Spleen (tissue), 11 donors: ENCODE data around the gene MICAL3. TPM values are rescaled to one million over a fixed set of nuclear protein-coding genes. Genes with fewer than 3 reads are reported as not detected.
A peak's percentile ranks its signal among the peaks of the same experiment; 100 is the strongest.

Source experiments
- DNase-seq: peaks from one replicate; pipeline ENCODE4 v3.0.0-alpha.2; 2020
- H3K27ac ChIP-seq, 8 donors: fragments of 200-600 bp; sonication (generic) in 7 of 8; 1 replicate in 4 of 8; 2 replicates in 4 of 8; pipeline versions ENCODE4 v1.5.0 to v1.8.0; 2016 to 2021; ENCODE audit warnings: inconsistent platforms in 4 of 8, mild to moderate bottlenecking in 4 of 8, moderate library complexity in 1 of 8
- H3K27me3 ChIP-seq, 7 donors: fragments of 200-600 bp; sonication (generic) in 6 of 7; replicated peaks in 1 of 7; 1 replicate in 4 of 7; 2 replicates in 3 of 7; pipeline versions ENCODE4 v1.5.0 to v1.8.0; 2016 to 2021; ENCODE audit warnings: inconsistent platforms in 3 of 7, mild to moderate bottlenecking in 1 of 7
- H3K36me3 ChIP-seq, 6 donors: fragments of 200-600 bp; sonication (generic) in 5 of 6; 1 replicate in 4 of 6; 2 replicates in 2 of 6; pipeline versions ENCODE4 v1.5.0 to v1.8.0; 2016 to 2021; ENCODE audit warnings: inconsistent platforms in 2 of 6
- H3K4me1 ChIP-seq, 6 donors: fragments of 200-600 bp; sonication (generic) in 5 of 6; 1 replicate in 3 of 6; 2 replicates in 3 of 6; pipeline versions ENCODE4 v1.5.0 to v1.8.0; 2016 to 2021; ENCODE audit warnings: inconsistent platforms in 3 of 6
- H3K4me3 ChIP-seq, 8 donors: fragments of 200-600 bp; sonication (generic) in 7 of 8; 1 replicate in 4 of 8; 2 replicates in 4 of 8; pipeline versions ENCODE4 v1.5.0 to v1.8.0; 2016 to 2021; ENCODE audit warnings: inconsistent platforms in 4 of 8, mild to moderate bottlenecking in 4 of 8, moderate library complexity in 2 of 8
- H3K9me3 ChIP-seq, 8 donors: fragments of 200-600 bp; sonication (generic) in 7 of 8; 1 replicate in 4 of 8; 2 replicates in 4 of 8; pipeline versions ENCODE4 v1.5.0 to v1.8.0; 2016 to 2021; ENCODE audit warnings: inconsistent platforms in 4 of 8
- POLR2A ChIP-seq, 3 donors: fragments of 450-650 bp; IDR thresholded peaks; one replicate each; pipeline ENCODE4 v1.5.1; 2017; ENCODE audit warnings: antibody characterized with exemption in 3 of 3, mild to moderate bottlenecking in 1 of 3
- POLR2AphosphoS5 ChIP-seq, 3 donors: sonication (generic); formaldehyde crosslinking; IDR thresholded peaks; one replicate each; pipeline ENCODE4 v1.5.1; 2017; ENCODE audit warnings: antibody characterized with exemption in 3 of 3
- whole genome bisulfite sequencing, 5 donors: extraction: QIAGEN DNeasy Blood & Tissue Kit in 3 of 5; methylation state at CpG; one replicate each; pipeline versions ENCODE4 v1.1.5 to v1.1.7; 2013 to 2018; 5-methylcytosine and 5-hydroxymethylcytosine counted together
- intact Hi-C: fragments of 100-400 bp; cut with DNase I; formaldehyde crosslinking; loops from one replicate; pipeline ENCODE4 v1.15.0; 2023; ENCODE audit warnings: low total_unique reads
- polyA plus RNA-seq, 3 donors: library from polyadenylated mRNA; stranded (reverse); fragments of 200-250 nt; gene quantifications; one replicate each; pipeline ENCODE4 v1.2.1, GENCODE V29; 2013
- total RNA-seq, 7 donors: library from RNA; depleted of rRNA in 3 of 7; stranded (reverse); fragments of >200 nt in 3 of 7; fragmentation: NEBNext Ultra II Directional in 4 of 7; extraction: Animal tissue kit (Norgen Biotek cat#: 25700) in 4 of 7; gene quantifications; one replicate each; pipeline versions ENCODE4 v1.1.0 to v1.2.1, GENCODE V29; 2016 to 2021
- TF ChIP-seq, protein P1 (sequence below), 11 experiments: fragments of 200-600 bp in 7 of 11; fragments of 450-650 bp in 4 of 11; sonication (generic) in 4 of 11; IDR thresholded peaks in 8 of 11; conservative IDR thresholded peaks in 3 of 11; 1 replicate in 7 of 11; 2 replicates in 4 of 11; pipeline versions ENCODE4 v1.4.0 to v1.8.0; 2016 to 2021; ENCODE audit warnings: antibody characterized with exemption in 11 of 11, inconsistent platforms in 4 of 11, mild to moderate bottlenecking in 1 of 11
- donor health status: healthy with polysubstance abuse.
- donor health status: DM: no; HTN: no; CAD: no; lungs with moderate emphysema.
- donor health status: DM: no; HTN: no; CAD: no.
- donor health status: Bipolar disorder and iron deficiency.
- donor health status: healthy.
- donor health status: DM: no; HTN: no; CAD: no.
- donor health status: DM: yes; HTN: yes; CAD: no.

MICAL3 gene
- total and polyA plus RNA-seq, 10 donors = 2.6 to 133 (median 75.2) TPM

DNA sequence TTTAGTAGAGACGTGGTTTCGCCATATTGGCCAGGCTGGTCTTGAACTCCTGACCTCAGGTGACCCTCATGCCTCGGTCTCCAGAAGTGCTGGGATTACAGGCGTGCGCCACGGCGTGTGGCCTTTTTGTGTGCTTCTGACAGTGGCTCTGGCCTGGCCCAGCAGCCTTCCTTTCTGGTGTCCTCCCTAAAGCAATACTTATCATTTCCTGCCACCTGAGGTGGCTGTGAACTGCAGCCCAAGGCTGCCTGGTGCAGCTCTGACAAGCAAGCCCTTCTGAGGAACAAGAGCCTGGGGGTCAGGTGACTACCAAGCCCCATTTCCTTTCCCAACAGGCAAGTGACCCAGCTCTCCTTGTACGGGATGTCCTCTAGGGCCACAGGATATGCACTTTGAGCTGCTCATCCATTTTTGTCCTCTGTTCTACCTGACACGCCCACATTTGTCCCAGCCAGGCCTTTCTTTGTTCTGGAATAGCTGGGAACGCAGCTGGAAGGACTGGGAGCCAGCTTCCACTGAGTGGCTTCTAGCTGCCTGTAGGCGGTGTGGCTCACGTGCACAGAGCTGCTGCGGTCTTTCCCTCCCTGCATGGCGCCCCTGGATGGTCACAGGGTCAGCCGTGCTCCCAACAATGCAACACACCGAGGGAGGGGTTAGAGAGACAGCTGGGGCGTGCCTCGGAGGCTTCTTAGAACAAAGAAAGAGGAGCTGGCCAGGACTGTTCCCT is 237.8 kb downstream of the MICAL3 start:
- no peak for TF ChIP-seq POLR2A (IDR thresholded peaks at IDR 0.05)
- TF ChIP-seq, protein P1, sequence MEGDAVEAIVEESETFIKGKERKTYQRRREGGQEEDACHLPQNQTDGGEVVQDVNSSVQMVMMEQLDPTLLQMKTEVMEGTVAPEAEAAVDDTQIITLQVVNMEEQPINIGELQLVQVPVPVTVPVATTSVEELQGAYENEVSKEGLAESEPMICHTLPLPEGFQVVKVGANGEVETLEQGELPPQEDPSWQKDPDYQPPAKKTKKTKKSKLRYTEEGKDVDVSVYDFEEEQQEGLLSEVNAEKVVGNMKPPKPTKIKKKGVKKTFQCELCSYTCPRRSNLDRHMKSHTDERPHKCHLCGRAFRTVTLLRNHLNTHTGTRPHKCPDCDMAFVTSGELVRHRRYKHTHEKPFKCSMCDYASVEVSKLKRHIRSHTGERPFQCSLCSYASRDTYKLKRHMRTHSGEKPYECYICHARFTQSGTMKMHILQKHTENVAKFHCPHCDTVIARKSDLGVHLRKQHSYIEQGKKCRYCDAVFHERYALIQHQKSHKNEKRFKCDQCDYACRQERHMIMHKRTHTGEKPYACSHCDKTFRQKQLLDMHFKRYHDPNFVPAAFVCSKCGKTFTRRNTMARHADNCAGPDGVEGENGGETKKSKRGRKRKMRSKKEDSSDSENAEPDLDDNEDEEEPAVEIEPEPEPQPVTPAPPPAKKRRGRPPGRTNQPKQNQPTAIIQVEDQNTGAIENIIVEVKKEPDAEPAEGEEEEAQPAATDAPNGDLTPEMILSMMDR (IDR thresholded peaks at IDR 0.05 in 8 of 11, conservative IDR thresholded peaks at IDR 0.05 in 3 of 11) = peak in 1 of 11 experiments; percentile 19
- peak; percentile 63 to 76 (median 74) for TF ChIP-seq POLR2AphosphoS5 (IDR thresholded peaks at IDR 0.05)
- no peak for DNase-seq
- intact Hi-C loops = no loop called here
- H3K27ac ChIP-seq = peak overlapping the region; percentile 9 to 73 (median 62)
- no peaks in the 10 kb centered on the region for H3K9me3 ChIP-seq
- H3K27me3 ChIP-seq = no peaks in the 10 kb centered on the region
- H3K4me1 ChIP-seq = peaks cover 5 to 59% (median 33%) of the 10 kb centered on the region in 6 donors
- WGBS, 5 donors = 59 to 74% (median 71%) methylated on average over 18 of the region's 18 CpGs
- H3K4me3 ChIP-seq = no peak overlapping the region
- H3K36me3 ChIP-seq = peaks cover 0 to 43% (median 34%) of the 10 kb centered on the region in 6 donors

DNA sequence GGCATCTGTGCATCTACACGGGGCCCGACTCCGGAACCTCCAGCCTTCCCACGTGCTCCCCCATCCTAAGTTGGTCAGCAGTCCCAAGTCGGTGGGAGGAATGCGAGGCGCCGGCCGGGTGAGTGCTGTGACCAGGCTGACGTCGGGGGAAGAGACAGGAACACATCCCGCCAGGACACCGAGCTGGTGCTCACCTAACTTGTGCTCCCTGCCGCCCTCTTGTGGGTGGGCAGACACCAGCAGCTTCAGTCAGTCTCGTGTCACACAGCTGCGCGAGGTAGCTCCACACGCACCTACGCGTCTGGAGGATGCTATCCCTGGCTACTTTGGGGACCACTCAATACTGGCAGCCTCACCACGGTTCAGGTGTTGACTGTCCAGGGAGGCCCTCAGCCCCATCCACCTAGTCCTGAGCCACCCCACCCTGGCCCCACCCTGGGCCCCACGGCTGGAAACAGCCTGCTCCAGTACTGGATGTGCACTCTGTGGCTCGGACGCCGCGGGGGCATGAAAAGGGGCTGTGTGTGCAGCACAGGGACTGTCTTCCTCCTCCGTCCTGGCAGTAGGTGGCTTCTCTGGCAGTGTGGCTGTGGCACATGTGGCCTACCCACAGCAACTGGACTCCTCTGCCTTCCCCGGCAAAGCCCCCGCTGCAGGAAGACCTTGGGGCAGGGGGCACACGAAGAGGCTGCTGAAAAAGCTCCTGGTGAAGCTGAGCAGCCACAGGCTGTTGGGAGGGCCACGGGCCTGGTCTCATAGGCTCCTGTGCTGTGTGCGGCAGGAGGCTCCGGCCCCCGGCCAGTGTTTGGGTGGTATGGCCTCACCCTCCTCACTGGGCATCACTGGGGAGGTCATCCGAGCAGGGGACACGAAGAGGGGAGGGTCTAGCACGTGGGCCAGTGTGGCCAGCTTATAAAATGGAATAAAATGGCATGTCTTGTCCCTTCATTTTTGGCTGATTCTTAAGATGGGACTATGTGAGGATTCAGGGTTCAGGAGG is 238.9 kb downstream of the MICAL3 start:
- peak; percentile 91 for DNase-seq
- Histone ChIP-seq H3K4me3 (no peak overlapping the region), H3K9me3 (no peaks in the 10 kb centered on the region), H3K27me3 (no peaks in the 10 kb centered on the region), H3K36me3 (peaks cover 0 to 31% (median 25%) of the 10 kb centered on the region in 6 donors), H3K27ac (peak overlapping the region in 5 of 8 donors; percentile 62 to 73 (median 66)), H3K4me1 (peaks cover 15 to 70% (median 44%) of the 10 kb centered on the region in 6 donors)
- 70 to 82% (median 76%) methylated on average over 28 to 37 of the region's 37 CpGs for WGBS, 5 donors
- intact Hi-C loops = no loop called here
- TF ChIP-seq, protein P1 (IDR thresholded peaks at IDR 0.05 in 8 of 11, conservative IDR thresholded peaks at IDR 0.05 in 3 of 11) = peak; percentile 43 to 80 (median 61)
- TF ChIP-seq POLR2A (IDR thresholded peaks at IDR 0.05) (no peak), POLR2AphosphoS5 (IDR thresholded peaks at IDR 0.05) (peak; percentile 46 to 68 (median 62))

DNA sequence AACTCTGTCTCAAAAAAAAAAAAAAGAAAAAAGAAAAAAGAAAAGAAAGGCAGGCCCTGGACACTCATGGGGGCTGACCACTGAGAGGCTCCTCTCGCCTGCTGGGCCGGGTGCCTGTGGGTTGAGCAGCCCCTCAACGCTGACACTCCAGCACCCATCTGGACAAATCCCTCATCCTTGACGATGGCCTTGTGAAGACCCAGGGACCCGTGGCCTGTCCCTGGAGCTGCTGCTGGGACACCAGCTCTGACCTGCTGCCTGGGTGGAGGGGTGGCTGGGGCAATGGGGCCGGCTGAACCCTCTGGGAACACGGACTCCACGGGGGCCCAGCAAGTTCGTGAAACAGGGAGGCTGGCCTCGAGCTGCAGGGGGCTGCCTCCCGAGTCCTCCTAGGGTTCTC is 239.6 kb downstream of the MICAL3 start:
- WGBS, 5 donors = 87 to 95% (median 89%) methylated on average over 10 to 11 of the region's 11 CpGs
- Histone ChIP-seq H3K27ac (peak overlapping the region in 2 of 8 donors; percentile 30 to 62), H3K4me1 (peaks cover 21 to 77% (median 51%) of the 10 kb centered on the region in 6 donors), H3K27me3 (no peaks in the 10 kb centered on the region), H3K36me3 (peaks cover 0 to 24% (median 17%) of the 10 kb centered on the region in 6 donors), H3K9me3 (no peaks in the 10 kb centered on the region), H3K4me3 (no peak overlapping the region)
- intact Hi-C loops = no loop called here
- no peak for DNase-seq
- no peak for TF ChIP-seq POLR2AphosphoS5 (IDR thresholded peaks at IDR 0.05)
- TF ChIP-seq, protein P1 (IDR thresholded peaks at IDR 0.05 in 8 of 11, conservative IDR thresholded peaks at IDR 0.05 in 3 of 11) = no peak
- no peak for TF ChIP-seq POLR2A (IDR thresholded peaks at IDR 0.05)
